CD4-positive, alpha-beta memory T cell (primary cell): ENCODE data around the gene ARL10. TPM values are rescaled to one million over a fixed set of nuclear protein-coding genes. Genes with fewer than 3 reads are reported as not detected.

Experiments used
- CTCF ChIA-PET: fragments of 350-600 bp; sonication (Branson Sonifier 250); formaldehyde crosslinking; loops from one replicate; lab custom pipeline; 2021; ENCODE audit warnings: inconsistent platforms; ENCODE audit not compliant: partially characterized antibody; lab: Charles Lee
- POLR2A ChIA-PET: fragments of 350-600 bp; sonication (Branson Sonifier 250); formaldehyde crosslinking; loops from one replicate; lab custom pipeline; 2021; ENCODE audit not compliant: partially characterized antibody; lab: Charles Lee
- DNase-seq, 5 donors: peaks; one replicate each; pipeline versions ENCODE4 v3.0.0 to v3.0.0-alpha.2; 2020 to 2022; ENCODE audit warnings: mixed read lengths in 1 of 5
- H3K27ac ChIP-seq: one replicate; pipeline ENCODE4 v1.7.0; 2013; ENCODE audit warnings: low read depth, low read length
- H3K27me3 ChIP-seq: 2 replicates; pipeline ENCODE4 v1.7.0; 2013; ENCODE audit warnings: mild to moderate bottlenecking, low read length, moderate library complexity; ENCODE audit not compliant: insufficient read depth
- H3K36me3 ChIP-seq: 2 replicates; pipeline ENCODE4 v1.7.0; 2013; ENCODE audit warnings: mild to moderate bottlenecking, low read length, moderate library complexity; ENCODE audit not compliant: insufficient read depth
- H3K4me1 ChIP-seq: 2 replicates; pipeline ENCODE4 v1.7.0; 2013; ENCODE audit warnings: mild to moderate bottlenecking, low read length, moderate library complexity; ENCODE audit not compliant: insufficient read depth
- H3K4me3 ChIP-seq, 2 donors: one replicate each; pipeline ENCODE4 v1.7.0; 2013; ENCODE audit warnings: low read length in 2 of 2, mild to moderate bottlenecking in 1 of 2
- H3K9me3 ChIP-seq, 2 donors: one replicate each; pipeline ENCODE4 v1.7.0; 2013; ENCODE audit warnings: low read length in 2 of 2, control low read depth in 1 of 2; ENCODE audit not compliant: control insufficient read depth in 1 of 2
- H3K27ac Mint-ChIP-seq, 7 donors: one replicate each; pipeline ENCODE4 v1.8.0; 2020 to 2021; ENCODE audit warnings: mixed read lengths in 7 of 7, mild to moderate bottlenecking in 6 of 7, inconsistent platforms in 3 of 7, moderate library complexity in 3 of 7
- H3K27me3 Mint-ChIP-seq, 2 donors: one replicate each; pipeline ENCODE4 v1.8.0; 2020 to 2021; ENCODE audit warnings: mixed read lengths in 2 of 2
- H3K36me3 Mint-ChIP-seq, 2 donors: one replicate each; pipeline ENCODE4 v1.8.0; 2020 to 2021; ENCODE audit warnings: mixed read lengths in 2 of 2, inconsistent platforms in 1 of 2, mild to moderate bottlenecking in 1 of 2
- H3K4me1 Mint-ChIP-seq, 4 donors: one replicate each; pipeline ENCODE4 v1.8.0; 2020 to 2021; ENCODE audit warnings: mixed read lengths in 4 of 4, mild to moderate bottlenecking in 1 of 4
- H3K4me3 Mint-ChIP-seq, 8 donors: one replicate each; pipeline ENCODE4 v1.8.0; 2020 to 2021; ENCODE audit warnings: mixed read lengths in 8 of 8, mild to moderate bottlenecking in 7 of 8, moderate library complexity in 6 of 8, inconsistent platforms in 3 of 8
- H3K9me3 Mint-ChIP-seq, 8 donors: one replicate each; pipeline ENCODE4 v1.8.0; 2020 to 2021; ENCODE audit warnings: mixed read lengths in 8 of 8, mild to moderate bottlenecking in 5 of 8, inconsistent platforms in 3 of 8, moderate library complexity in 1 of 8
- intact Hi-C: fragments of 100-400 bp; cut with micrococcal nuclease; formaldehyde crosslinking; loops from one replicate; pipeline ENCODE4 v1.15.1; 2023
- polyA plus RNA-seq, 2 donors: library from polyadenylated mRNA; unstranded; fragments of 300-500 nt; fragmentation: Illumina TruSeq; gene quantifications; one replicate each; pipeline ENCODE4 v1.2.3, GENCODE V29; 2021
- total RNA-seq, 2 experiments: library from RNA; stranded (reverse); gene quantifications; one replicate each; pipeline ENCODE4 v1.2.3, GENCODE V29; 2021

ARL10 gene
- total and polyA plus RNA-seq, 4 experiments from 2014 or later = 0.60 to 17.9 (median 7.9) TPM

- H3K4me3 ChIP-seq = no peak overlapping the region
- Mint-ChIP-seq H3K27me3 (no peaks in the 10 kb centered on the region), H3K27ac (peak overlapping the region in 3 of 7 donors; percentile 2 to 24 (median 15)), H3K9me3 (no peaks in the 10 kb centered on the region), H3K4me3 (no peak overlapping the region), H3K36me3 (peaks cover 45 to 91% of the 10 kb centered on the region in 2 donors), H3K4me1 (peaks cover 17 to 40% (median 29%) of the 10 kb centered on the region in 4 donors)
- intact Hi-C loops = no loop called here
- no peak for DNase-seq
- H3K36me3 ChIP-seq = peaks cover 69% of the 10 kb centered on the region
- H3K4me1 ChIP-seq = no peaks in the 10 kb centered on the region
- H3K27me3 ChIP-seq = no peaks in the 10 kb centered on the region
- CTCF ChIA-PET = interaction anchor here (0.6 to 1.2 kb wide), 2 partner anchors 8 to 55 kb away, joined by 3 to 5 read pairs; partner anchors contain the start of gene KIAA1191
- H3K9me3 ChIP-seq = no peaks in the 10 kb centered on the region
- no peak overlapping the region for H3K27ac ChIP-seq
- POLR2A ChIA-PET = interaction anchor here (3.8 kb wide), 1 partner anchor 8 kb away, joined by 19 read pairs; the partner anchor contains the start of gene KIAA1191
Measured at GRCh38 chr5:176353533-176353932, 11.8 kb upstream of the ARL10 start.

- H3K27me3 Mint-ChIP-seq = no peaks in the 10 kb centered on the region
- H3K36me3 Mint-ChIP-seq = peaks cover 29 to 78% of the 10 kb centered on the region in 2 donors
- peak overlapping the region in 1 of 7 donors; percentile 35 for H3K27ac Mint-ChIP-seq
- POLR2A ChIA-PET = interaction anchor here (1.1 kb wide), 1 partner anchor 34 kb away, joined by 3 read pairs; no protein-coding TSS in a partner anchor
- no peaks in the 10 kb centered on the region for H3K9me3 Mint-ChIP-seq
- no peak for DNase-seq
- H3K27ac ChIP-seq = no peak overlapping the region
- peaks cover 54% of the 10 kb centered on the region for H3K36me3 ChIP-seq
- CTCF ChIA-PET = interaction anchor here (0.7 kb wide), 1 partner anchor 15 kb away, joined by 3 read pairs; no protein-coding TSS in a partner anchor
- H3K4me1 Mint-ChIP-seq = peaks cover 22 to 48% (median 36%) of the 10 kb centered on the region in 4 donors
- no peaks in the 10 kb centered on the region for H3K27me3 ChIP-seq
- intact Hi-C loops = no loop called here
- H3K4me3 ChIP-seq = no peak overlapping the region
- H3K4me3 Mint-ChIP-seq = no peak overlapping the region
- H3K4me1 ChIP-seq = peaks cover 13% of the 10 kb centered on the region
- no peaks in the 10 kb centered on the region for H3K9me3 ChIP-seq
Measured at GRCh38 chr5:176355400-176356178, 9.7 kb upstream of the ARL10 start.

DNA sequence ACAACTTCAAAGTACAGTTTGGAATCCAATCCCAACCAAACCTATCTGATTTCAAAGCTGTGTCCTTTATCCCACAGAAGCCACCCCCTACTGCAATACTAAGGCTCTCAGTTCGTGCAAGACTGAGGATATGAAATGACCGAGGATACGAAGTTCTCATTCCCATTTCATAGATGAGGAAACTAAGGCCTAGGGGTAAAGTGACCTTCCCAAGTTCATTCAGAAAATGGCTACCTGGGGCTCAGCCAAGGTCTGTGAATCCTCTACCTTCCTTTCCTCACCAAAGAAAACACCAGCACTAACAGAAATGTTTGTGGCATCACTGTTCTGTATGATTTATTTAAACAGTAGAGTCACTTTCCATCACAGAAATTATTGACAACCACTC, 9.1 kb upstream of the ARL10 start:
- Histone ChIP-seq H3K9me3 (no peaks in the 10 kb centered on the region), H3K27ac (no peak overlapping the region), H3K36me3 (peaks cover 51% of the 10 kb centered on the region), H3K4me3 (no peak overlapping the region), H3K27me3 (no peaks in the 10 kb centered on the region), H3K4me1 (peaks cover 18% of the 10 kb centered on the region)
- ChIA-PET CTCF (no interaction called here), POLR2A (interaction anchor here (1.1 kb wide), 1 partner anchor 33 kb away, joined by 3 read pairs; no protein-coding TSS in a partner anchor)
- no peak for DNase-seq
- Mint-ChIP-seq H3K4me3 (no peak overlapping the region), H3K36me3 (peaks cover 29 to 80% of the 10 kb centered on the region in 2 donors), H3K27ac (peak overlapping the region in 2 of 7 donors; percentile 35 to 36), H3K27me3 (no peaks in the 10 kb centered on the region), H3K4me1 (peaks cover 25 to 53% (median 40%) of the 10 kb centered on the region in 4 donors), H3K9me3 (no peaks in the 10 kb centered on the region)
- intact Hi-C loops = no loop called here

- Mint-ChIP-seq H3K4me1 (peaks cover 28 to 54% (median 42%) of the 10 kb centered on the region in 4 donors), H3K4me3 (peak overlapping the region; percentile 75 to 98 (median 78)), H3K27me3 (no peaks in the 10 kb centered on the region), H3K36me3 (peaks cover 15 to 55% of the 10 kb centered on the region in 2 donors), H3K9me3 (no peaks in the 10 kb centered on the region), H3K27ac (peak overlapping the region in 6 of 7 donors; percentile 30 to 90 (median 81))
- Histone ChIP-seq H3K9me3 (no peaks in the 10 kb centered on the region), H3K4me3 (no peak overlapping the region), H3K27ac (no peak overlapping the region), H3K4me1 (peaks cover 28% of the 10 kb centered on the region), H3K27me3 (no peaks in the 10 kb centered on the region), H3K36me3 (peaks cover 17% of the 10 kb centered on the region)
- POLR2A ChIA-PET = interaction anchor here (0.8 to 3.0 kb wide), 3 partner anchors 30 to 183 kb away, joined by 4 to 22 read pairs (median 11); partner anchors contain the start of gene CLTB
- CTCF ChIA-PET = interaction anchor here (1.1 to 1.7 kb wide), 2 partner anchors 213 to 630 kb away, joined by 4 read pairs; no protein-coding TSS in a partner anchor
- DNase-seq = no peak
- intact Hi-C loops = loop anchor here (2.0 kb wide), 1 partner anchor 57 kb away; the partner anchor contains the start of gene CLTB
Measured at GRCh38 chr5:176359658-176360057, 5.6 kb upstream of the ARL10 start.

- H3K9me3 ChIP-seq = no peaks in the 10 kb centered on the region
- Mint-ChIP-seq H3K27ac (peak overlapping the region; percentile 92 to 98 (median 97)), H3K4me3 (peak overlapping the region; percentile 97 to 99 (median 98)), H3K36me3 (peaks cover 11 to 43% of the 10 kb centered on the region in 2 donors), H3K4me1 (peaks cover 29 to 54% (median 40%) of the 10 kb centered on the region in 4 donors), H3K27me3 (no peaks in the 10 kb centered on the region), H3K9me3 (no peaks in the 10 kb centered on the region)
- H3K4me1 ChIP-seq = peaks cover 34% of the 10 kb centered on the region
- intact Hi-C loops = loop anchor here (1.0 to 2.0 kb wide), 4 partner anchors 27 to 176 kb away; partner anchors contain the start of genes CLTB, FAF2, HIGD2A and NOP16
- H3K27ac ChIP-seq = peak overlapping the region; percentile 78
- POLR2A ChIA-PET = interaction anchor here (1.2 to 3.3 kb wide), 10 partner anchors 9 to 286 kb away, joined by 4 to 40 read pairs (median 8); partner anchors contain the start of genes CLTB, HIGD2A, NOP16 and RNF44
- peak overlapping the region; percentile 91 to 97 for H3K4me3 ChIP-seq
- no peaks in the 10 kb centered on the region for H3K27me3 ChIP-seq
- H3K36me3 ChIP-seq = peaks cover 14% of the 10 kb centered on the region
- peak in 1 of 5 donors; percentile 46 for DNase-seq
- CTCF ChIA-PET = interaction anchor here (0.9 to 1.7 kb wide), 3 partner anchors 8 to 631 kb away, joined by 3 to 4 read pairs (median 3); no protein-coding TSS in a partner anchor
Measured at GRCh38 chr5:176360894-176361436, 4.3 kb upstream of the ARL10 start.

DNA sequence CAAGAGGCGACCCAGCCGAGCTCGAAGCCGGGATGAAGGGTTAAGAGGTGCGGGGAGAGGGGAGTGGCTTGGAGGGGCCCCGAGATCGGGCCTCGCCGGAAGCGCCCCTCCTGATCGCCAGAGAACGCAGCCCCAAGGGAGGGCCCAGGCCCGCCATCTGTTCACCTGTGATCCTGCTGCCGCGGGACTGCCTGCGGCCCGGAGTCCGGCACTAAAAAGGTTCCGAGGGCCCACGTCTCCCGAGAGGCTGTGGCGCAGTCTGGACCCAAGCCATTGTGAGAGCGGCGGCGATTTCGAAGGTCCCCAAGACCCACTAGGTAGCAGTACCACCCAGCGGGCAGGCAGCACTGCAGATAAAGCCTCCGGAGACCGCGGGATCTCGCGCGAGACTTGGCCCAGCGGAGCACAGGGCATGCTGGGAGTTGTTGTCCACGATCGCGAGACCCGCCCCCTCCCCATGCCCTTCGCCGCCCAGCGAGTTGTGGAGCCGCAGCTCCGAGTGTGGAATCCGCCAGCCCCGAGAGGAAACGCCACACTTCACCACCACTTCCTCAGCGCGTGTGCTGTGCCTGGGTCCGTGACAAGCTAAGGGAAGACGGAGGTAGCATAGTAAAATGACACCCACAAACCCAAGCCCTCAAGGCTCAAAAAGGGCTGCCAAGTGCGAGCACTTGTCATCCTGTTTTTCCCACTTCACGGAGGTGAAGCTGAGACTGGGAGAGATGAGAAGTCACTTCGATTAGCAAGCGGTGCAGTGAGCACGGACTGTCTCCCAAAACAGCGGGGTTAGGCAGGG, 3.7 kb upstream of the ARL10 start, which contains the start of gene KIAA1191:
KIAA1191 (minus strand) TSS at position 328 of the 796 bp plus-strand sequence. CDS start 2,256 bp downstream, outside the sequence.
- CTCF ChIA-PET = interaction anchor here (0.8 to 1.7 kb wide), 6 partner anchors 8 to 632 kb away, joined by 3 to 4 read pairs (median 3); partner anchors contain the start of gene FAF2
- peak; percentile 93 to 97 (median 94) for DNase-seq
- peak within 1 kb of the TSS; percentile 91 to 97 for H3K4me3 ChIP-seq
- Mint-ChIP-seq H3K27me3 (no peaks in the 10 kb centered on the region), H3K9me3 (no peaks in the 10 kb centered on the region), H3K4me1 (peaks cover 27 to 57% (median 42%) of the 10 kb centered on the region in 4 donors), H3K4me3 (peak within 1 kb of the TSS; percentile 97 to 99 (median 98)), H3K27ac (peak within 1 kb of the TSS; percentile 92 to 98 (median 97)), H3K36me3 (peaks cover 11 to 39% of the 10 kb centered on the region in 2 donors)
- POLR2A ChIA-PET = interaction anchor here (0.6 to 3.3 kb wide), 14 partner anchors 9 to 765 kb away, joined by 3 to 40 read pairs (median 6); partner anchors contain the start of genes CLTB, HIGD2A, NOP16 and RNF44
- intact Hi-C loops = loop anchor here (1.0 to 2.0 kb wide), 4 partner anchors 27 to 176 kb away; partner anchors contain the start of genes CLTB, FAF2, HIGD2A and NOP16
- H3K9me3 ChIP-seq = no peaks in the 10 kb centered on the region
- no peaks in the 10 kb centered on the region for H3K27me3 ChIP-seq
- peak within 1 kb of the TSS; percentile 78 for H3K27ac ChIP-seq
- peaks cover 9% of the 10 kb centered on the region for H3K36me3 ChIP-seq
- H3K4me1 ChIP-seq = peaks cover 39% of the 10 kb centered on the region
